GM19438 (cell line): ENCODE results near the gene FAM229A.

Source experiments
- ATAC-seq: cut with Tn5 transposase; IDR thresholded peaks from one replicate; pipeline ENCODE4 v1.9.1; 2021; ENCODE audit warnings: low read depth; ENCODE audit not compliant: unreplicated experiment

FAM229A gene

DNA sequence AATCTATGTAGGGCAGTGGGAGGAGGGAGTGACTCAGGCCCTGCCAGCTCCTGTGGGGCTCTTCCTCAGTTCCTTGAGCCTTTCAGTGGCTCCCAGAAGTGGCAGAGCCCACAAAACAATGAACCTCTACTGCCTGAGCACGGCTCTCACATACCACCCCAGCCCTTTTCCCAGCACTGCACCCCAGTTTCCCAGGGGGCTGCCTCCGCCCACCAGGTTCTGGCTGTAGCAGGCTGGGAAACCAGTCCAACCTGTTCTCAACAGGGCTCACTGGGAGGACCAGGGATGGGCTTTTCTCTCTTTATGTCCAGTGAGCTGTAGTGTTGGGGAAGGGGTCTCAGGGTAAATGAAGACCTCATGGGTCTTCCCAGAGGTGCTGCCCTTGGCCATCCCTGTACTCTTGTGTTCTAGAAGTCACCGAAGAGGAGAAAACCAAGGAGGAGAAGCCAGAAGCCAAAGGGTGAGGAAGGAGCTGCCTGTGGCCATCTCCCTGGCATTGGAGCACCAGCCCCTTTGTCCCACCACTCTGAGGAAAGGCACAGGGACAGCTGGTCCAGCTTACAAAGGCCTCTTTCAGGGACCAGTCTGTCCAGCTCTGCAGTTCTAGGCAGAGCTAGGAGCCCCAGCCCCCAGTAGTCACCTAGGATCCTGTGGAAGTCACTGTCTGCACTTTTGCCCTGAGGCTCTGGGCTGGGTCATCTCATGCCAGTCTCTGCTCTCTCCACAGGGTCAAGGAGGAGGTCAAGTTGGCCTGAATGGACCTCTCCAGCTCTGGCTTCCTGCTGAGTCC lies 29.8 kb downstream of the FAM229A start:
- no peak for ATAC-seq

DNA sequence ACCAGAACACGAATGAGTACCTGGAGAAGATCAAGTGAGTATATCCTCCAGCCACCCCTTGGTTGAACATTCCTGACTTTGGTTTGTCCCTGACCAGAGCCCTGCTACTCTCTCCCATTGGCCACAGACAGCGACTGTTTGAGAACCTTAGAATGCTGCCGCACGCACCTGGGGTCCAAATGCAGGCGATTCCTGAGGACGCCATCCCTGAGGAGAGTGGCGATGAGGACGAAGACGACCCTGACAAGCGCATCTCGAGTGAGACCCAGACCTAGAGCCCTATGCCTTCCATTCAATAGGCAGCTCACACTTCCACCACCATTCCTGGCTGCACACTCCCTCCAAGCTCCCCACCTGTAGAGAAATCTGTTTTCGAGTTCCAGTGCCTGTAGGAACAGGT lies 30.7 kb downstream of the FAM229A start:
- no peak for ATAC-seq

DNA sequence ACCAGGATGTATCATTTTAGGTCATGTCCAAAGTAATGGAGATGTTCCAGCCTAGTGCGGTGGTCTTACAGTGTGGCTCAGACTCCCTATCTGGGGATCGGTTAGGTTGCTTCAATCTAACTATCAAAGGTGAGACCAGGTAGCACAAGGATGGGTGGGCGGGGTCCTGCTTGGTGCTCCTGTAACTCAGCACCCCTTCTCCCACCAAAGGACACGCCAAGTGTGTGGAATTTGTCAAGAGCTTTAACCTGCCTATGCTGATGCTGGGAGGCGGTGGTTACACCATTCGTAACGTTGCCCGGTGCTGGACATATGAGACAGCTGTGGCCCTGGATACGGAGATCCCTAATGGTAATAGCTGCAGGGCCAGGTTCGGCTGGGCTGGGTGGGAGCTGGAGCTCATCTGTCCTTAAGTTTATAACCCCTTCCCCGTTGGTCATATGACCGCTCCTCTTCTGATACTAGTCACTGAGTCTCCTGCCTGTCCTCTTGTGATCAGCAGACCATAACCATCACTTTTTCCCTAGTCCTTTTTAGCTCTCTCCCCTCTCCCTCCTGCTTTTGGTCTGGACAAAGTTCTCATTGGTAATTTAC lies 31.6 kb downstream of the FAM229A start:
- ATAC-seq: no peak

DNA sequence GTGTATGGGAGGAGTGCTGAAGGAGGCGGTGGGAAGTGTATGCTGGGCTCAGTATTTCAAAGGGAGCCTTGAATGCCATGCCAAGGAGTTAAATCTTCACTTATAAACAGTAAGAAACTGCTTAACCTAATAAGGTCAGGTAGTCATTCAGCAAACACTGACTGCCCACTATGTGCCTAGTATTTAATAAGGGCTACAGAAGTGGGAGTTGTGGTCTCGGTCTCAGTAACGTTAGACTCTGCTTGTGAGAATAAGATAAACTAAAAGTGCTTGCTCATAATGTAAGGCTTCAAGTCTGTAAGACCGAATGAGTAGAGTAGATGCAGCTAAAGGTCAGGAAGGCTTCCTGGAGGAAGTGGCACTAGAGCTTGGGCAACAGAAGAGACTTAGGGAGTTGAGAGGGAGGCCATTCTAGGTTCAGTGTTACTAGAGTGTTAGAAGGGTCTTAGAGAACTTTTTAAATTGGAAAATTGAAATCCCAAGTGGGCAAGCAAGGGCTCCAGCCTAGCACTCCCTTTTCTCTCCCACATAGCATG lies 32.3 kb downstream of the FAM229A start:
- ATAC-seq: no peak

DNA sequence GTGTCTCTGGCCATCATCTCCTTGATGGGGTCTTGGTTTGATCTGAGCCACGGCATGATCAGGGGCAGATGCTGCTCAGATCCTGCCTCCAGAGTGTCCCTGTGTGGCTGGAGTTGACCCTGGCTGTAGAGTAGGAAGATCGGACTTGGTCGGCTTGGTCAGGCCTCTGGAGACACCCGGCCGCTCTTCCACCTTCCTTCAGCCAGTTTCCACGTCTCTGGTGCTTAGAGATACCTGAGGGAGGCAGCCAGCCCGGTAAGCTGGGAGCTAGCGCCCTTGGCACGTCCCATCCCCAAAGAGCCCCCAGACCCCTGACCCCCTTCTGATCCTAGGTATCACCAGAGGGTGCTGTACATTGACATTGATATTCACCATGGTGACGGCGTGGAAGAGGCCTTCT lies 35.1 kb downstream of the FAM229A start:
- no peak for ATAC-seq

- no peak for ATAC-seq
These were observed 40.5 kb downstream of the FAM229A start for GRCh38 chr1:32321712-32322291.

DNA sequence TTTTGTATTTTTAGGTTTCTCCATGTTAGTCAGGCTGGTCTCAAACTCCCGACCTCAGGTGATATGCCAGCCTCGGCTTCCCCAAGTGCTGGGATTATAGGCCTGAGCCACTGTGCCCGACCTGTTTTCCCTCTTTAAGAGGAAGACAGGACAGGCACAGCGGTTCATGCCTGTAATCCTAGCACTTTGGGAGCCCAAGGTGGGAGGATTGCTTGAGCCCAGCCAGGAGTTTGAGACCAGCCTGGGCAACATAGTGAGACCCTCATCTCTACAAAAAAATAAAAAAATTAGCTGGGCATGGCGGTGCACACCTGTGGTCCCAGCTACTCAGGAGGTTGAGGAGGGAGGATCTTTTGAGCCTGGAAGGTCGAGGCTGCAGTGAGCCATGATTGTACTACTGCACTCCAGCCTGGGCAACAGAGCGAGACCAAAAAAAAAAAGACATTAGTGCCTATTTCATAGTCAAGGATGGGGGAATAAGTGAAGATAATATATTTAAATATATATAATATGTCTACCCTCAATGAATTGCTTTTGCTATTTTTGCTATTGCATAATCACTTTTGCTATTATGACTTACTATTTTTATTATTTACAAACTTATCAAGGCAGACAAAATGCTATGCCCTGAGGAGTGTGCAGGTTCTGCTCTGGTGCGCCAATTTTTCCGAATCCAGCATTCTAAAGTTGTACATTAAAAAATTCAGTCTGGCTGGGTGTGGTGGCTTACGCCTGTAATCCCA lies 44.0 kb downstream of the FAM229A start:
- no peak for ATAC-seq

- no peak for ATAC-seq
These were observed 45.4 kb downstream of the FAM229A start for GRCh38 chr1:32316903-32317277.

GRCh38 chr1:32311709-32312393 lies 50.4 kb downstream of the FAM229A start:
- ATAC-seq: no peak
